ENCODE data around the gene MYH8. TPM values are rescaled to one million over a fixed set of nuclear protein-coding genes. Genes with fewer than 3 reads are reported as not detected.
A peak's percentile ranks its signal among the peaks of the same experiment; 100 is the strongest.

MYH8 gene
- total RNA-seq, 3 donors from 2014 or later = not detected

DNA sequence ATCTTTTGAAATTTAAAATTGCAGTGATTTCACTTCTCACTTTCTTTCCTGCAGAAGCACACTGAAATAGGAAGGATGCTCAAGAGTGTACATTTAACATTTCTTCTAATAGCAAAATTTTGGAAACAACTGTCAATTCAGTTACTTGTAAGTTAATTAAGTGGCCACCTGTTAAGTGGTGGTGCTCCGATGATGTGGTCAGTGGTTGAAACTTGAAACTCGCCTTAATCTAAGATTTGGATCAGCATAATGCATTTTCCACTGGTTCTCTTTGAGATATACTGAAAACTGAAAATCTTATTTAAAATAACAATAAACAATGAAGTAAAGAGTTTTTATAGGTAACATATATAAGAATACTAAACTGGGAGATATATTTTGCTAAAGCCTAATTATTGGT, 7.0 kb upstream of the MYH8 start:
- Histone ChIP-seq H3K4me1 (ENCODE audit: low read depth) (no peaks in the 10 kb centered on the region), H3K9me3 (no peaks in the 10 kb centered on the region), H3K4me3 (no peak overlapping the region), H3K36me3 (ENCODE audit: low read depth) (no peaks in the 10 kb centered on the region)
- intact Hi-C loops (cut with DNase I, micrococcal nuclease) = no loop called here
- ATAC-seq (no peak), DNase-seq (no peak)
- TF ChIP-seq, protein P1, sequence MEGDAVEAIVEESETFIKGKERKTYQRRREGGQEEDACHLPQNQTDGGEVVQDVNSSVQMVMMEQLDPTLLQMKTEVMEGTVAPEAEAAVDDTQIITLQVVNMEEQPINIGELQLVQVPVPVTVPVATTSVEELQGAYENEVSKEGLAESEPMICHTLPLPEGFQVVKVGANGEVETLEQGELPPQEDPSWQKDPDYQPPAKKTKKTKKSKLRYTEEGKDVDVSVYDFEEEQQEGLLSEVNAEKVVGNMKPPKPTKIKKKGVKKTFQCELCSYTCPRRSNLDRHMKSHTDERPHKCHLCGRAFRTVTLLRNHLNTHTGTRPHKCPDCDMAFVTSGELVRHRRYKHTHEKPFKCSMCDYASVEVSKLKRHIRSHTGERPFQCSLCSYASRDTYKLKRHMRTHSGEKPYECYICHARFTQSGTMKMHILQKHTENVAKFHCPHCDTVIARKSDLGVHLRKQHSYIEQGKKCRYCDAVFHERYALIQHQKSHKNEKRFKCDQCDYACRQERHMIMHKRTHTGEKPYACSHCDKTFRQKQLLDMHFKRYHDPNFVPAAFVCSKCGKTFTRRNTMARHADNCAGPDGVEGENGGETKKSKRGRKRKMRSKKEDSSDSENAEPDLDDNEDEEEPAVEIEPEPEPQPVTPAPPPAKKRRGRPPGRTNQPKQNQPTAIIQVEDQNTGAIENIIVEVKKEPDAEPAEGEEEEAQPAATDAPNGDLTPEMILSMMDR (IDR thresholded peaks at IDR 0.05) = no peak

DNA sequence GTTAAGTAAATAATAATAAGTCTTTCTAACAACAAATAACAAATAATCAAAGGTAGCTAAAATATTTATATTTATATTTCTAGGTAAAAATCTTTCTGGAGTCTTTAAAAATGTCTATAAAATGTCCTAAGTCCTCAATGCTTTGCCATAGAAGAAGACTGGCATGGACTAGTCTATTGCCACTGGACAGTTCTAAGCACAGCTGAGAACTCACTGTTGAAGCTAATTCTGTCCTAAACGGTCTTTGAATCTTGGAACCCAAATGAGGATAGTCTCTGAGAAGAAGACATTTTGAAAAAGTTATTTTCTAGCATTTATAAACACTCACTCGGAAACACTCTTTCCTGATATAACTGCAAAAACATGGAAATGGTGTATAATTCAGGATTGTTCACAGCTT, 539 bp downstream of the MYH8 start:
- ATAC-seq = no peak
- no peaks in the 10 kb centered on the region for H3K36me3 ChIP-seq (ENCODE audit: low read depth)
- intact Hi-C loops (cut with DNase I, micrococcal nuclease) = no loop called here
- H3K4me1 ChIP-seq (ENCODE audit: low read depth) = no peaks in the 10 kb centered on the region
- DNase-seq = no peak
- TF ChIP-seq, protein P1 (IDR thresholded peaks at IDR 0.05) = no peak
- no peak overlapping the region for H3K4me3 ChIP-seq
- no peaks in the 10 kb centered on the region for H3K9me3 ChIP-seq

DNA sequence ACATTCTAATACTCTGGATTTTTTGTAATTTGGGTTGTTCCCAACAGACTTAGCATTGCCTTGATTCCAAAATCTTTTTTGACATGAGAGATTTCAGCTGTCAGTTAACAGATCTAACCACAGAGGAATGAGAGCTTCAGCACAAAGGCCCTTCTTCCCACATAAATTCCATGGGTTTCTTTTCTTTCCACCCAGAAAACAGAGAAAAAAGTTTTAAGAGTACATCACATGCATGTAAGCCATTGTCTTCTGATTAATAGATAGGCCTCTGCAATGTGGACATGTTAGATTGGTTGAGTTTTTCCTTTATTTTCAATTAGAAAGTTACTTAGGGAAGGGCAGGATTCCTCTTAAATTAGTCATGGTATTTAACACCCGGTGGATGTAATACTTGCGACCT, 939 bp downstream of the MYH8 start:
- TF ChIP-seq, protein P1 (IDR thresholded peaks at IDR 0.05) = no peak
- no peak for ATAC-seq
- Histone ChIP-seq H3K4me1 (ENCODE audit: low read depth) (no peaks in the 10 kb centered on the region), H3K36me3 (ENCODE audit: low read depth) (no peaks in the 10 kb centered on the region), H3K4me3 (no peak overlapping the region), H3K9me3 (no peaks in the 10 kb centered on the region)
- intact Hi-C loops (cut with DNase I, micrococcal nuclease) = no loop called here
- DNase-seq = no peak

DNA sequence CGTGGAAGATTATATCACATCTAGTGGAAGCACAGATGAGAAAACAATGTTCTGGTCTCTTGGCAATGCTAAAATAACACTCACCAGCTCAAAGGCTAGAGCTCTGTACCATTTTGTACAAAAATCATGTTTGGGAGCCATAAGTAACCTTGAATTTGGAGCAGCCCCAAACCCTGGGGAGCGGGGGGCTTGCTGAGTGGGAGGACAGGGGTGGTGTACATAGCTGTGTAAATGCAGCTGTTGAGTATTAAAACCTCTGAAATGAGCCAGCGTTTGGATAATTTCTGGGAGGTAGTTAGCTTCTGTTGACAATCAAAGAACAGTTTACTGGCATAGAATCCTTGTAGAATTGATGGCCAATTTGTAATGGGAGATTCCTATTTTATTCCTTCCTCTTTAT, 4.3 kb downstream of the MYH8 start:
- no peaks in the 10 kb centered on the region for H3K36me3 ChIP-seq (ENCODE audit: low read depth)
- TF ChIP-seq, protein P1 (IDR thresholded peaks at IDR 0.05) = no peak
- ATAC-seq = no peak
- no peak for DNase-seq
- H3K4me3 ChIP-seq = no peak overlapping the region
- intact Hi-C loops (cut with DNase I, micrococcal nuclease) = no loop called here
- no peaks in the 10 kb centered on the region for H3K4me1 ChIP-seq (ENCODE audit: low read depth)
- H3K9me3 ChIP-seq = no peaks in the 10 kb centered on the region

DNA sequence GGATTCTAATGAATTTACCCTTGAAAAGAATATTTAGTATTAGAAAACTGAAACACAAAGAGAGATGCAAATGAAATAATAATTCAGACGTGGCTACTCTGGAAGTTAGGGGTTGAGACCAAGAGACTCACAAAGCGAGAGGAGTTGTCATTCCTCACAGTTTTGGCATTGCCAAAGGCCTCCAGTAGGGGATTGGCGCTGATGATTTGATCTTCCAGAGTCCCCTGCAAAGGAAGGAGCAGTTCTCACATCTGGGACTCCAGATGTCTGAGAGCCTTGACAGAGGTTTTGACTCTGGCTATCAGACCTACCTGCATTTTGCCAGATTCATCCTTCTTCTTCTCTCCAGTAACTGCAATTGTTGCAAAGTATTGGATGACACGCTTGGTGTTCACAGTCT, 6.6 kb downstream of the MYH8 start:
- ATAC-seq (no peak), DNase-seq (no peak)
- TF ChIP-seq, protein P1 (IDR thresholded peaks at IDR 0.05) = no peak
- no peaks in the 10 kb centered on the region for H3K9me3 ChIP-seq
- H3K4me3 ChIP-seq = no peak overlapping the region
- no peaks in the 10 kb centered on the region for H3K36me3 ChIP-seq (ENCODE audit: low read depth)
- intact Hi-C loops (cut with DNase I, micrococcal nuclease) = no loop called here
- no peaks in the 10 kb centered on the region for H3K4me1 ChIP-seq (ENCODE audit: low read depth)

DNA sequence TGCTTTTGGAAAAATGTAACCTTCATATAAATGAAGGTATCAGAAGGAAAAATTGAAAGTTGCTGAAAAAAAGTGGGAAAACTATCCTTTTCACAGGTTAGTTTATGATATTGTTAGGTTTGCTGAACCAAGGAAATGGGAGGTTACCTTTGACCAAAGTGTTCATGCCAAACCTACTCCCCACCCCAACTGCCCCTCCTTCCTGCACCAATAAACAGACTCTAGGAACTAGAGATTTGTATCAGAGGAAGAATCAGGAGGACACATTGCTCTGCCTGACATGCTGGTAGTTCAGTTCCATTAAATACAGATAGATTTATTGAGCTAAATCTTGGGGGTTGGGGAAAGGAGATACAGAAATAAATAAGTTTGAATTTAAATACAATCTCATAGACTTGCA, 18.2 kb downstream of the MYH8 start:
- DNase-seq (peak in 1 of 3 donors; percentile 63), ATAC-seq (peak; percentile 91)
- Histone ChIP-seq H3K4me3 (no peak overlapping the region), H3K36me3 (ENCODE audit: low read depth) (no peaks in the 10 kb centered on the region), H3K4me1 (ENCODE audit: low read depth) (no peaks in the 10 kb centered on the region), H3K9me3 (no peaks in the 10 kb centered on the region)
- intact Hi-C loops (cut with DNase I, micrococcal nuclease) = no loop called here
- TF ChIP-seq, protein P1 (IDR thresholded peaks at IDR 0.05) = no peak
